Tibial artery (tissue), 4 donors: ENCODE data around the gene CD80.

Experiments
- DNase-seq, 2 donors: peaks; one replicate each; pipeline ENCODE4 v3.0.0-alpha.2; 2019
- H3K27ac ChIP-seq, 2 donors: fragments of 200-600 bp; sonication (generic) in 1 of 2; 1 replicate in 1 of 2; 2 replicates in 1 of 2; pipeline ENCODE4 v1.5.1; 2018 to 2019; ENCODE audit warnings: mild to moderate bottlenecking in 1 of 2
- H3K27me3 ChIP-seq, 2 donors: fragments of 200-600 bp; sonication (generic) in 1 of 2; one replicate each; pipeline versions ENCODE4 v1.5.1 to v1.6.0; 2016 to 2019
- H3K36me3 ChIP-seq, 3 donors: fragments of 200-600 bp; sonication (generic) in 2 of 3; one replicate each; pipeline ENCODE4 v1.5.1; 2016 to 2019; ENCODE audit warnings: mild to moderate bottlenecking in 2 of 3
- H3K4me1 ChIP-seq, 4 donors: fragments of 200-600 bp; sonication (generic) in 2 of 4; 1 replicate in 3 of 4; 2 replicates in 1 of 4; pipeline ENCODE4 v1.5.1; 2016 to 2019
- H3K4me3 ChIP-seq, 2 donors: fragments of 200-600 bp; sonication (generic) in 1 of 2; 1 replicate in 1 of 2; 2 replicates in 1 of 2; pipeline ENCODE4 v1.5.1; 2018 to 2019; ENCODE audit warnings: mild to moderate bottlenecking in 2 of 2
- H3K9me3 ChIP-seq, 3 donors: fragments of 200-600 bp; sonication (generic) in 1 of 3; one replicate each; pipeline ENCODE4 v1.5.1; 2016 to 2019
- CTCF ChIP-seq, 2 experiments: fragments of 200-600 bp in 1 of 2; fragments of 450-650 bp in 1 of 2; IDR thresholded peaks; one replicate each; pipeline ENCODE4 v1.5.1; 2017 to 2019; ENCODE audit warnings: antibody characterized with exemption in 2 of 2, mild to moderate bottlenecking in 1 of 2, moderate library complexity in 1 of 2
- intact Hi-C: fragments of 100-400 bp; cut with DNase I; formaldehyde crosslinking; loops from one replicate; pipeline ENCODE4 v1.15.0; 2023; ENCODE audit warnings: low total_unique reads

The CD80 gene

GRCh38 chr3:119508172-119508845 is 51.1 kb downstream of the CD80 start:
- peaks cover 50 to 85% (median 54%) of the 10 kb centered on the region in 3 donors for H3K36me3 ChIP-seq
- intact Hi-C loops, result loop anchor here (10.0 kb wide), 1 partner anchor 66 kb away; the partner anchor contains the start of gene ADPRH
- no peak overlapping the region for H3K27ac ChIP-seq
- H3K4me1 ChIP-seq, result no peaks in the 10 kb centered on the region
- no peak overlapping the region for H3K4me3 ChIP-seq
- H3K27me3 ChIP-seq, result no peaks in the 10 kb centered on the region
- H3K9me3 ChIP-seq, result no peaks in the 10 kb centered on the region
- DNase-seq, result no peak
- TF ChIP-seq CTCF (IDR thresholded peaks at IDR 0.05), result no peak

- DNase-seq, result no peak
- H3K27me3 ChIP-seq, result no peaks in the 10 kb centered on the region
- intact Hi-C loops, result loop anchor here (10.0 kb wide), 1 partner anchor 67 kb away; the partner anchor contains the start of gene ADPRH
- peaks cover 41 to 79% (median 54%) of the 10 kb centered on the region in 3 donors for H3K36me3 ChIP-seq
- no peaks in the 10 kb centered on the region for H3K4me1 ChIP-seq
- no peak overlapping the region for H3K4me3 ChIP-seq
- no peak for TF ChIP-seq CTCF (IDR thresholded peaks at IDR 0.05)
- H3K27ac ChIP-seq, result no peak overlapping the region
- H3K9me3 ChIP-seq, result no peaks in the 10 kb centered on the region
Measured at GRCh38 chr3:119507404-119507803, 52.0 kb downstream of the CD80 start.

- Histone ChIP-seq H3K27me3 (no peaks in the 10 kb centered on the region), H3K36me3 (peaks cover 37 to 73% (median 53%) of the 10 kb centered on the region in 3 donors), H3K27ac (no peak overlapping the region), H3K4me3 (no peak overlapping the region), H3K4me1 (peaks cover 0 to 3% (median 1%) of the 10 kb centered on the region in 4 donors), H3K9me3 (no peaks in the 10 kb centered on the region)
- TF ChIP-seq CTCF (IDR thresholded peaks at IDR 0.05), result no peak
- intact Hi-C loops, result loop anchor here (10.0 kb wide), 1 partner anchor 68 kb away; the partner anchor contains the start of gene ADPRH
- DNase-seq, result no peak
Measured at GRCh38 chr3:119506631-119507030, 52.8 kb downstream of the CD80 start.

GRCh38 chr3:119500901-119501300 is 58.5 kb downstream of the CD80 start:
- H3K27me3 ChIP-seq, result no peaks in the 10 kb centered on the region
- H3K9me3 ChIP-seq, result no peaks in the 10 kb centered on the region
- intact Hi-C loops, result loop anchor here (10.0 kb wide), 1 partner anchor 74 kb away; the partner anchor contains the start of gene ADPRH
- no peak for DNase-seq
- TF ChIP-seq CTCF (IDR thresholded peaks at IDR 0.05), result no peak
- peaks cover 14 to 28% (median 20%) of the 10 kb centered on the region in 3 donors for H3K36me3 ChIP-seq
- no peak overlapping the region for H3K4me3 ChIP-seq
- peaks cover 0 to 38% (median 27%) of the 10 kb centered on the region in 4 donors for H3K4me1 ChIP-seq
- H3K27ac ChIP-seq, result no peak overlapping the region

GRCh38 chr3:119500265-119500664 is 59.1 kb downstream of the CD80 start:
- peaks cover 8 to 22% (median 13%) of the 10 kb centered on the region in 3 donors for H3K36me3 ChIP-seq
- no peak for DNase-seq
- H3K4me3 ChIP-seq, result no peak overlapping the region
- no peak overlapping the region for H3K27ac ChIP-seq
- intact Hi-C loops, result loop anchor here (10.0 kb wide), 1 partner anchor 75 kb away; the partner anchor contains the start of gene ADPRH
- no peaks in the 10 kb centered on the region for H3K27me3 ChIP-seq
- peaks cover 0 to 38% (median 27%) of the 10 kb centered on the region in 4 donors for H3K4me1 ChIP-seq
- H3K9me3 ChIP-seq, result no peaks in the 10 kb centered on the region
- TF ChIP-seq CTCF (IDR thresholded peaks at IDR 0.05), result no peak
